ENCODE results near the gene SLC9A3.

DNA sequence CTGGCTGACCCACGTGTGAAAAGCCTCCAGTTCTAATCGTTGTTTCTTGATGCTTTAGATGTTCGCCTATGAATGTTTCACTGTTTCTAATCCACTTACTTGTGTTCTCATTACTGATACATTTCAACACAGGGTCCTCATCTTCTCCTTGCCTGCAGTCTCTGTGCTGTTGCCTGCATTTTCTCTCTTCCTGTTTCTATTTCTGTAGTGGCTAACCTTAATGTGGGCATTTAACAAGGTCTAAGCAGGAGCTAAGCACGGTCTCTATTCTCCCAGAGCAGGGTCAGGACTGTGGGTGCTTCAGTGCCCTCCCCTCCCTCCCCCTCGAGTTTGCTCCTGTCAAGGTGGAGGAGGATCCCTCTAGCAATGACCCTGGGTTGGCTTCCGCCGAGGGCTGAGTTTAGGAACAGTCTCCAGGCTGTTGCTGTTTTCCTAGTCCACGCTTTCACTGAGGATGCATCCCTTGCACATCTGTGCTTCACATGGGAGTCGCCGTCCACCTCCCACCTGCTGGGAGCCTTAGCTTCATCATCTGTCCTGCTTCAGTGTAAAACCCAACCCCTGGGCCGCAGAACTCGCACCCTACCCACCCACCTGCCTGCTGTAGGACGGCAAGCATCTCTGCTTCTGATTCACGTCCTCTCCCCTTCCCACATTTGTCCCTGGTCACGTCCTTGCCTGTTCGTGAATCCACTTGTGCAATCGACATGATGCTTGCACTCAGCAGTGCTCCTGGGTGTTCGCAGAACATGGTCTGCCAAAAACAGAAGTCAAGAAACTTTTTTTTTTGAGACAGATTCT, 83.6 kb downstream of the SLC9A3 start:
- TF ChIP-seq, protein P1, sequence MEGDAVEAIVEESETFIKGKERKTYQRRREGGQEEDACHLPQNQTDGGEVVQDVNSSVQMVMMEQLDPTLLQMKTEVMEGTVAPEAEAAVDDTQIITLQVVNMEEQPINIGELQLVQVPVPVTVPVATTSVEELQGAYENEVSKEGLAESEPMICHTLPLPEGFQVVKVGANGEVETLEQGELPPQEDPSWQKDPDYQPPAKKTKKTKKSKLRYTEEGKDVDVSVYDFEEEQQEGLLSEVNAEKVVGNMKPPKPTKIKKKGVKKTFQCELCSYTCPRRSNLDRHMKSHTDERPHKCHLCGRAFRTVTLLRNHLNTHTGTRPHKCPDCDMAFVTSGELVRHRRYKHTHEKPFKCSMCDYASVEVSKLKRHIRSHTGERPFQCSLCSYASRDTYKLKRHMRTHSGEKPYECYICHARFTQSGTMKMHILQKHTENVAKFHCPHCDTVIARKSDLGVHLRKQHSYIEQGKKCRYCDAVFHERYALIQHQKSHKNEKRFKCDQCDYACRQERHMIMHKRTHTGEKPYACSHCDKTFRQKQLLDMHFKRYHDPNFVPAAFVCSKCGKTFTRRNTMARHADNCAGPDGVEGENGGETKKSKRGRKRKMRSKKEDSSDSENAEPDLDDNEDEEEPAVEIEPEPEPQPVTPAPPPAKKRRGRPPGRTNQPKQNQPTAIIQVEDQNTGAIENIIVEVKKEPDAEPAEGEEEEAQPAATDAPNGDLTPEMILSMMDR (conservative IDR thresholded peaks at IDR 0.05 in 1 of 2, IDR thresholded peaks at IDR 0.05 in 1 of 2; ENCODE audit: extremely low read depth in 1 of 2, insufficient read depth in 1 of 2, low read depth in 1 of 2, low read length in 2 of 2), result no peak
- no peak for TF ChIP-seq EZH2 (IDR thresholded peaks at IDR 0.05; ENCODE audit: borderline replicate concordance, low read length)

All from mammary epithelial cell (primary cell).